ENCODE data around the gene KRTAP10-4. TPM values are rescaled to one million over a fixed set of nuclear protein-coding genes. Genes with fewer than 3 reads are reported as not detected.

Gene KRTAP10-4
- total RNA-seq, 2 donors from 2014 or later: not detected

- Histone ChIP-seq H3K36me3 (no peaks in the 10 kb centered on the region), H3K27ac (no peak overlapping the region), H3K4me1 (replicated peaks) (no peaks in the 10 kb centered on the region), H3K27me3 (replicated peaks; ENCODE audit: insufficient read depth) (peaks cover 3% of the 10 kb centered on the region), H3K9me3 (no peaks in the 10 kb centered on the region), H3K4me3 (no peak overlapping the region)
- TF ChIP-seq POLR2AphosphoS5 (IDR thresholded peaks at IDR 0.05): no peak
- TF ChIP-seq POLR2A (IDR thresholded peaks at IDR 0.05): no peak
- no peak for TF ChIP-seq CTCF (IDR thresholded peaks at IDR 0.05)
- WGBS: 68% methylated on average over 7 of the region's 7 CpGs
- intact Hi-C loops (cut with DNase I): no loop called here
- DNase-seq (ENCODE audit: low spot score): no peak
Measured at GRCh38 chr21:44535963-44536362, 37.6 kb upstream of the KRTAP10-4 start.

- intact Hi-C loops (cut with DNase I): no loop called here
- TF ChIP-seq POLR2A (IDR thresholded peaks at IDR 0.05) (no peak), CTCF (IDR thresholded peaks at IDR 0.05) (no peak), POLR2AphosphoS5 (IDR thresholded peaks at IDR 0.05) (no peak)
- DNase-seq (ENCODE audit: low spot score): no peak
- H3K4me3 ChIP-seq: no peak overlapping the region
- H3K27me3 ChIP-seq (replicated peaks; ENCODE audit: insufficient read depth): peaks cover 3% of the 10 kb centered on the region
- H3K36me3 ChIP-seq: no peaks in the 10 kb centered on the region
- H3K9me3 ChIP-seq: no peaks in the 10 kb centered on the region
- 88% methylated on average over 31 of the region's 33 CpGs for WGBS
- no peak overlapping the region for H3K27ac ChIP-seq
- H3K4me1 ChIP-seq (replicated peaks): no peaks in the 10 kb centered on the region
Measured at GRCh38 chr21:44537930-44538911, 35.3 kb upstream of the KRTAP10-4 start.

- no peak for TF ChIP-seq CTCF (IDR thresholded peaks at IDR 0.05)
- TF ChIP-seq POLR2AphosphoS5 (IDR thresholded peaks at IDR 0.05): no peak
- TF ChIP-seq POLR2A (IDR thresholded peaks at IDR 0.05): no peak
- Histone ChIP-seq H3K36me3 (no peaks in the 10 kb centered on the region), H3K27me3 (replicated peaks; ENCODE audit: insufficient read depth) (peaks cover 3% of the 10 kb centered on the region), H3K4me1 (replicated peaks) (no peaks in the 10 kb centered on the region), H3K4me3 (no peak overlapping the region), H3K27ac (no peak overlapping the region), H3K9me3 (no peaks in the 10 kb centered on the region)
- WGBS: 78% methylated on average over 14 of the region's 14 CpGs
- intact Hi-C loops (cut with DNase I): no loop called here
- no peak for DNase-seq (ENCODE audit: low spot score)
Measured at GRCh38 chr21:44539046-44539445, 34.5 kb upstream of the KRTAP10-4 start.

- TF ChIP-seq CTCF (IDR thresholded peaks at IDR 0.05) (no peak), POLR2A (IDR thresholded peaks at IDR 0.05) (no peak), POLR2AphosphoS5 (IDR thresholded peaks at IDR 0.05) (no peak)
- intact Hi-C loops (cut with DNase I): no loop called here
- DNase-seq (ENCODE audit: low spot score): no peak
- Histone ChIP-seq H3K4me3 (no peak within 1 kb of the TSS), H3K27me3 (replicated peaks; ENCODE audit: insufficient read depth) (peaks cover 3% of the 10 kb centered on the region), H3K9me3 (no peaks in the 10 kb centered on the region), H3K4me1 (replicated peaks) (no peaks in the 10 kb centered on the region), H3K36me3 (no peaks in the 10 kb centered on the region), H3K27ac (no peak within 1 kb of the TSS)
- WGBS: 53% methylated on average over 21 of the region's 21 CpGs
Measured at GRCh38 chr21:44539991-44540666, 33.4 kb upstream of the KRTAP10-4 start, which contains the start of gene KRTAP10-1. Gene KRTAP10-1 (minus strand): TSS chr21:44540195. CDS start chr21:44540150, 45 bp downstream.

Data from prostate gland (tissue), 2 donors.